ENCODE data around the gene MAPKAPK5. TPM values are rescaled to one million over a fixed set of nuclear protein-coding genes. Genes with fewer than 3 reads are reported as not detected.

MAPKAPK5 gene
- total RNA-seq, 1 experiment from 2014 or later, result 85.7 TPM

DNA sequence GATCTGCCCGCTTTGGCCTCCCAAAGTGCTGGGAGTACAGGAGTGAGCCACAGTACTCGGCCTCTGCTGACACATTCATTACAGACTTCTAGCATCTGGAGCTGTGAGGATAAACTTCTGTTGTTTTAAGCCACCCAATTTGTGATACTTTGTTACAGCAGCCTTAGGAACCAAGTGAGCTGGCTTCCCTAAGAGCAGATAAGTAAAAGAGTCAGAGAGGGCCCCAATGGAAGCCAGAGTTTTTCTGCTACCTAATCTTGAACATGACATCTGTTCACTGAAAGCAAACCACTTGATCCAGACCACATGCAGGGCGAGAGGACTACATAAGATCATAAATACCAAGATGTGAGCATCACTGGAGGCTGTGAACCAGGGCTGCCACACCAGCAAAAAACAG, 3.7 kb upstream of the MAPKAPK5 start:
- Histone ChIP-seq H3K79me2 (ENCODE audit: insufficient read depth, low read length) (peaks cover 25% of the 10 kb centered on the region), H3K23me2 (ENCODE audit: insufficient read length, low read depth, low read length, poor library complexity, severe bottlenecking) (peaks cover 5% of the 10 kb centered on the region), H4K20me1 (ENCODE audit: control insufficient read depth, insufficient read depth, insufficient read length) (no peaks in the 10 kb centered on the region), H3K27ac (ENCODE audit: insufficient read length, low read depth, low read length) (no peak overlapping the region), H2AK5ac (ENCODE audit: insufficient read length, low read length) (no peak overlapping the region), H3K27me3 (ENCODE audit: insufficient read depth, low read length) (no peaks in the 10 kb centered on the region), H3K14ac (ENCODE audit: insufficient read depth, low read length) (no peak overlapping the region), H2BK15ac (ENCODE audit: low read depth, low read length) (no peak overlapping the region), H4K5ac (ENCODE audit: insufficient read length, low read depth, low read length) (no peak overlapping the region), H3T11ph (ENCODE audit: low read length) (no peak overlapping the region), H2BK20ac (ENCODE audit: low read depth, low read length, poor library complexity, severe bottlenecking) (no peak overlapping the region), H3K18ac (ENCODE audit: insufficient read length, low read depth, low read length) (no peak overlapping the region), H4K8ac (replicated peaks; ENCODE audit: insufficient read length, low read depth, low read length) (no peak overlapping the region), H2AFZ (ENCODE audit: low read length) (no peak overlapping the region), H4K91ac (ENCODE audit: insufficient read length, low read depth, low read length) (no peak overlapping the region), H3K23ac (ENCODE audit: insufficient read length, low read depth, low read length) (no peak overlapping the region), H3K9me3 (ENCODE audit: control insufficient read depth, low read depth, low read length) (no peaks in the 10 kb centered on the region), H3K4me2 (ENCODE audit: insufficient read depth, insufficient read length, low read length) (no peak overlapping the region), H2BK120ac (ENCODE audit: low read depth, low read length, poor library complexity, severe bottlenecking) (no peak overlapping the region), H3K79me1 (ENCODE audit: insufficient read depth, low read depth, low read length, poor library complexity, severe bottlenecking) (peaks cover 3% of the 10 kb centered on the region), H3K4me1 (ENCODE audit: insufficient read depth, low read length) (no peaks in the 10 kb centered on the region; the same call in 1 of the 2 replicates), H3K4ac (ENCODE audit: low read depth, low read length) (no peak overlapping the region), H3K9ac (ENCODE audit: extremely low read depth, insufficient read length, low read length) (no peak overlapping the region), H3K56ac (ENCODE audit: insufficient read length, low read depth, low read length) (no peak overlapping the region), H2BK12ac (ENCODE audit: insufficient read length, low read depth, low read length) (no peak overlapping the region), H2BK5ac (ENCODE audit: insufficient read length, low read length) (no peak overlapping the region)
- Mint-ChIP-seq H3K4me3 (no peak overlapping the region), H3K36me3 (ENCODE audit: insufficient read depth in 1 of 3, low read depth in 3 of 3) (peaks cover 20 to 28% (median 22%) of the 10 kb centered on the region in 3 experiments; a peak in 6 of 7 replicates), H3K4me1 (peaks cover 15 to 25% of the 10 kb centered on the region in 2 experiments), H3K27ac (peak overlapping the region in 1 of 3 experiments; percentile 34; a peak in 2 of 7 replicates), H3K9me3 (peaks cover 3% of the 10 kb centered on the region in 2 experiments), H3K27me3 (ENCODE audit: low read depth) (peaks cover 3% of the 10 kb centered on the region; the same call in 1 of the 2 replicates)
- WGBS (ENCODE audit: extremely low coverage, insufficient read length, low lambda C conversion rate), result no CpG with 5 or more reads among the region's 3 CpGs
- no peak for TF ChIP-seq CTCF (conservative IDR thresholded peaks at IDR 0.05)
- no peak for DNase-seq

Measured in H9 (cell line).